Endothelial cell of umbilical vein (primary cell): ENCODE results near the gene BLOC1S6. TPM values are rescaled to one million over a fixed set of nuclear protein-coding genes. Genes with fewer than 3 reads are reported as not detected.

Experiments used
- BruUV-seq: library from RNA; stranded (reverse); fragments of 400-500 nt; replicated peaks from 2 replicates; lab custom pipeline; 2021; lab: Mats Ljungman, UMichigan
- CTCF ChIA-PET: fragments of 300-600, 350-600 bp; sonication (Branson Sonifier 250); formaldehyde crosslinking; loops from one replicate; lab custom pipeline; 2021; ENCODE audit warnings: antibody characterized with exemption, inconsistent platforms; lab: Charles Lee
- POLR2A ChIA-PET: fragments of 300-600, 350-600 bp; sonication (Branson Sonifier 250); formaldehyde crosslinking; loops from one replicate; lab custom pipeline; 2021; ENCODE audit warnings: antibody characterized with exemption, inconsistent platforms; lab: Charles Lee
- DNase-seq: peaks from one replicate; pipeline ENCODE4 v3.0.0-alpha.2; 2011; ENCODE audit warnings: low read depth, low spot score
- FAIRE-seq: peaks from 2 replicates; lab custom pipeline; 2011; peaks lifted over from hg19 to GRCh38; lab: Jason Lieb, UNC
- H2AFZ ChIP-seq: 2 replicates; pipeline ENCODE4 v1.6.0; 2012; ENCODE audit warnings: low read depth, low read length, control low read depth, inconsistent platforms
- H3K27ac ChIP-seq: 2 replicates; pipeline ENCODE4 v1.5.1; 2011; ENCODE audit warnings: low read depth, mild to moderate bottlenecking, control low read depth, low read length, moderate library complexity; ENCODE audit not compliant: insufficient read depth
- H3K27me3 ChIP-seq, 2 experiments: 2 replicates each; pipeline versions ENCODE4 v1.6.0 to v1.6.1; 2011; ENCODE audit warnings: low read length in 2 of 2, mixed read lengths in 1 of 2; ENCODE audit not compliant: control insufficient read depth in 2 of 2, insufficient read depth in 2 of 2
- H3K36me3 ChIP-seq, 2 experiments: 2 replicates in 1 of 2; 3 replicates in 1 of 2; pipeline ENCODE4 v1.5.1; 2011; ENCODE audit warnings: low read length in 2 of 2, mild to moderate bottlenecking in 1 of 2, moderate library complexity in 1 of 2; ENCODE audit not compliant: control insufficient read depth in 2 of 2, insufficient read depth in 2 of 2; ENCODE audit errors: extremely low read depth in 1 of 2
- H3K4me1 ChIP-seq: 3 replicates; pipeline ENCODE4 v1.5.1; 2011; ENCODE audit warnings: mild to moderate bottlenecking, low read length; ENCODE audit not compliant: control insufficient read depth, insufficient read depth; ENCODE audit errors: extremely low read depth
- H3K4me2 ChIP-seq: 2 replicates; pipeline ENCODE4 v1.6.1; 2011; ENCODE audit warnings: low read length, control low read depth, mixed read lengths; ENCODE audit not compliant: insufficient read depth
- H3K4me3 ChIP-seq, 3 experiments: fragments of 200-600 bp in 1 of 3; sonication (generic), shearing (Covaris generic) in 1 of 3; replicated peaks in 1 of 3; 2 replicates each; pipeline ENCODE4 v1.5.1; 2011 to 2016; ENCODE audit warnings: control low read depth in 3 of 3, low read length in 3 of 3, mild to moderate bottlenecking in 2 of 3, inconsistent platforms in 1 of 3, low read depth in 1 of 3, moderate library complexity in 1 of 3; ENCODE audit not compliant: insufficient read depth in 1 of 3
- H3K79me2 ChIP-seq: 2 replicates; pipeline ENCODE4 v1.6.0; 2012; ENCODE audit warnings: low read length, inconsistent platforms; ENCODE audit not compliant: control insufficient read depth, insufficient read depth
- H3K9ac ChIP-seq: replicated peaks from 2 replicates; pipeline ENCODE3; 2011; ENCODE audit warnings: low read length, control low read depth; ENCODE audit not compliant: insufficient read depth; ENCODE audit errors: extremely low read depth
- H3K9me1 ChIP-seq: replicated peaks from 3 replicates; pipeline ENCODE4 v1.6.0; 2011; ENCODE audit warnings: mild to moderate bottlenecking, low read length; ENCODE audit not compliant: control insufficient read depth, insufficient read depth; ENCODE audit errors: extremely low read depth
- H3K9me3 ChIP-seq: replicated peaks from 2 replicates; pipeline ENCODE4 v1.5.1; 2012; ENCODE audit warnings: low read length, inconsistent platforms; ENCODE audit not compliant: control insufficient read depth, insufficient read depth
- H4K20me1 ChIP-seq: replicated peaks from 2 replicates; pipeline ENCODE3; 2011; ENCODE audit warnings: mild to moderate bottlenecking, low read length; ENCODE audit not compliant: control insufficient read depth, insufficient read depth; ENCODE audit errors: extremely low read depth
- CTCF ChIP-seq, 2 donors: IDR thresholded peaks; 1 replicate in 1 of 2; 2 replicates in 1 of 2; pipeline ENCODE4 v1.5.1; 2011; ENCODE audit warnings: low read length in 2 of 2, mild to moderate bottlenecking in 2 of 2, moderate library complexity in 2 of 2, control low read depth in 1 of 2, inconsistent platforms in 1 of 2, low read depth in 1 of 2; ENCODE audit not compliant: insufficient read depth in 1 of 2; ENCODE audit errors: extremely low read depth in 1 of 2
- EZH2 ChIP-seq: IDR thresholded peaks from 2 replicates; pipeline ENCODE4 v1.6.1; 2012; ENCODE audit warnings: borderline replicate concordance, low read depth, mild to moderate bottlenecking, moderate library complexity, low read length, inconsistent platforms; ENCODE audit not compliant: severe bottlenecking
- FOS ChIP-seq: IDR thresholded peaks from 2 replicates; pipeline ENCODE4 v1.6.1; 2011; ENCODE audit warnings: mild to moderate bottlenecking, low read length, moderate library complexity, borderline replicate concordance; ENCODE audit not compliant: insufficient read depth
- GATA2 ChIP-seq: IDR thresholded peaks from 2 replicates; pipeline ENCODE4 v1.7.0; 2011; ENCODE audit warnings: low read depth, mild to moderate bottlenecking, moderate library complexity, mixed read lengths, low read length; ENCODE audit not compliant: insufficient read length, insufficient read depth
- JUN ChIP-seq: IDR thresholded peaks from 2 replicates; pipeline ENCODE4 v1.6.1; 2011; ENCODE audit warnings: borderline replicate concordance, low read depth; ENCODE audit not compliant: insufficient read length, insufficient read depth
- MYC ChIP-seq: IDR thresholded peaks from one replicate; pipeline ENCODE4 v1.6.1; 2011; ENCODE audit warnings: mild to moderate bottlenecking, low read depth, low read length
- POLR2A ChIP-seq: IDR thresholded peaks from 2 replicates; pipeline ENCODE4 v1.6.1; 2012; ENCODE audit warnings: low read depth, mild to moderate bottlenecking, control low read depth, low read length
- POLR2AphosphoS5 ChIP-seq: IDR thresholded peaks from 2 replicates; pipeline ENCODE4 v1.6.1; 2012; ENCODE audit warnings: low read depth, mild to moderate bottlenecking, control low read depth, low read length, moderate library complexity; ENCODE audit not compliant: insufficient read depth
- dilution Hi-C: fragments of 300-500 bp; cut with MboI; formaldehyde crosslinking; loops from one replicate; pipeline ENCODE4 v1.15.0; 2019; ENCODE audit warnings: low sequenced_read_pairs; ENCODE audit not compliant: extremely low pct_ligation_motif_present
- intact Hi-C: fragments of 100-400 bp; cut with micrococcal nuclease; formaldehyde crosslinking; loops from one replicate; pipeline ENCODE4 v1.10.0; 2022
- polyA plus RNA-seq, 4 experiments: library from polyadenylated mRNA; depleted of rRNA in 3 of 4; stranded (reverse) in 3 of 4; unstranded in 1 of 4; fragments of >200 nt; gene quantifications; 2 replicates each; pipeline versions ENCODE4 v1.2.1 to v1.2.3, GENCODE V29; 2011 to 2012; ENCODE audit warnings: missing spikeins in 1 of 4
- total RNA-seq: library from RNA; stranded (reverse); gene quantifications from 2 replicates; pipeline ENCODE4 v1.2.3, GENCODE V29; 2021
- TF ChIP-seq, protein P1 (sequence below): IDR thresholded peaks from 2 replicates; pipeline ENCODE4 v1.6.1; 2011; ENCODE audit not compliant: insufficient read depth, insufficient read length

The BLOC1S6 gene
- total and polyA plus RNA-seq, 2 donors (not counting 3 experiments of a cell fraction or from before 2014, with no cell fraction given): 8.2 to 39.2 TPM

- intact Hi-C loops: no loop called here
- Histone ChIP-seq H3K36me3 (no peaks in the 10 kb centered on the region), H3K4me2 (no peak overlapping the region), H2AFZ (no peak overlapping the region), H4K20me1 (no peaks in the 10 kb centered on the region), H3K27ac (no peak overlapping the region), H3K9me3 (no peaks in the 10 kb centered on the region), H3K9ac (no peak overlapping the region), H3K4me3 (no peak overlapping the region), H3K27me3 (no peaks in the 10 kb centered on the region), H3K9me1 (no peaks in the 10 kb centered on the region), H3K4me1 (no peaks in the 10 kb centered on the region), H3K79me2 (no peaks in the 10 kb centered on the region)
- no TSS peak for BruUV-seq
- dilution Hi-C loops: no loop called here
- ChIA-PET CTCF (no interaction called here), POLR2A (no interaction called here)
- DNase-seq (no peak), FAIRE-seq (peak; percentile 12)
- TF ChIP-seq EZH2 (no peak), POLR2AphosphoS5 (no peak), POLR2A (no peak), GATA2 (no peak), MYC (no peak), JUN (no peak), CTCF (IDR thresholded peaks at IDR 0.05; ENCODE audit: extremely low read depth in 1 of 2, insufficient read depth in 1 of 2, low read depth in 1 of 2, low read length in 2 of 2) (no peak), FOS (no peak)
- TF ChIP-seq, protein P1, sequence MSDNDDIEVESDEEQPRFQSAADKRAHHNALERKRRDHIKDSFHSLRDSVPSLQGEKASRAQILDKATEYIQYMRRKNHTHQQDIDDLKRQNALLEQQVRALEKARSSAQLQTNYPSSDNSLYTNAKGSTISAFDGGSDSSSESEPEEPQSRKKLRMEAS: no peak
Measured at GRCh38 chr15:45654749-45655148, 67.6 kb downstream of the BLOC1S6 start.
